Chondrocyte (in vitro differentiated cells): Measurements from ENCODE around the gene SLC25A42. TPM values are rescaled to one million over a fixed set of nuclear protein-coding genes. Genes with fewer than 3 reads are reported as not detected.

ENCODE experiments used
- DNase-seq: peaks from one replicate; pipeline ENCODE4 v3.0.0; 2021; ENCODE audit warnings: mixed read lengths, low spot score
- H3K27ac Mint-ChIP-seq: one replicate; pipeline ENCODE4 v1.8.0; 2021; ENCODE audit warnings: mild to moderate bottlenecking, moderate library complexity, mixed read lengths; ENCODE audit not compliant: unreplicated experiment
- H3K27me3 Mint-ChIP-seq: 2 replicates; pipeline ENCODE4 v1.8.0; 2021; ENCODE audit warnings: low read depth, mixed read lengths
- H3K36me3 Mint-ChIP-seq: 2 replicates; pipeline ENCODE4 v1.8.0; 2021; ENCODE audit warnings: low read depth, mixed read lengths
- H3K4me1 Mint-ChIP-seq: 2 replicates; pipeline ENCODE4 v1.8.0; 2021; ENCODE audit warnings: low read depth, mild to moderate bottlenecking, mixed read lengths
- H3K4me3 Mint-ChIP-seq: one replicate; pipeline ENCODE4 v1.8.0; 2021; ENCODE audit warnings: mild to moderate bottlenecking, moderate library complexity, mixed read lengths; ENCODE audit not compliant: unreplicated experiment
- H3K9me3 Mint-ChIP-seq: 2 replicates; pipeline ENCODE4 v1.8.0; 2021; ENCODE audit warnings: low read depth, mixed read lengths
- total RNA-seq: library from RNA; stranded (reverse); gene quantifications from 3 replicates; pipeline ENCODE4 v1.2.1, GENCODE V29; 2021
- TF ChIP-seq, protein P1 (sequence below): fragments of 200-600 bp; sonication (generic); IDR thresholded peaks from 2 replicates; pipeline ENCODE4 v1.5.0; 2021; ENCODE audit warnings: antibody characterized with exemption, mild to moderate bottlenecking, moderate library complexity

SLC25A42 gene
- total RNA-seq, 1 donor from 2014 or later: 8.9 TPM

DNA sequence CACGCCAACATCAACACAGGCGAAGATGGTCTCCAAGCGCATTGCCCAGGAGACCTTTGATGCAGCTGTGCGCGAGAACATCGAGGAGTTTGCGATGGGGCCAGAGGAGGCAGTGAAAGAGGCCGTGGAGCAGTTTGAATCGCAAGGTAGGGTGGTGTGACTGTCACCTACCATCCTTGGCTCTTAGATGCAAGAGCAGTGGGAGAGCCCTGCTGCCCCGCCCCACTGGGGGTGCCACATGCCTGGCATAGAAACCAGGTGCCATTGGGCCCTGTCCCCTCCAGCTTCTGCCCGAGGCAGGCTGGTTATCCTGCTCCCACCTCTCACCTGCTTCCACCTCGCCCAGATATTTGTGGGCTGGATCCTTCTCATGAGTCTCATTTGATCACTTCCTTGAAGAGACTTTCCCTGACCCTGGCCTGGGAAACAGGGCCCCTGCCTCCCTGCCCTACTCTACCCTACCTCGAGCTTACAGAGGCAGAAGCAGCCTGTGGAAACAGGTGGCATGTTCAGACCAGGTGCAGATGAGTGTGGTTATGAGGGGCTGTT is 21.0 kb upstream of the SLC25A42 start:
- H3K27ac Mint-ChIP-seq: no peak overlapping the region
- no peaks in the 10 kb centered on the region for H3K9me3 Mint-ChIP-seq
- H3K27me3 Mint-ChIP-seq: no peaks in the 10 kb centered on the region
- H3K36me3 Mint-ChIP-seq: peaks cover 16% of the 10 kb centered on the region
- TF ChIP-seq, protein P1, sequence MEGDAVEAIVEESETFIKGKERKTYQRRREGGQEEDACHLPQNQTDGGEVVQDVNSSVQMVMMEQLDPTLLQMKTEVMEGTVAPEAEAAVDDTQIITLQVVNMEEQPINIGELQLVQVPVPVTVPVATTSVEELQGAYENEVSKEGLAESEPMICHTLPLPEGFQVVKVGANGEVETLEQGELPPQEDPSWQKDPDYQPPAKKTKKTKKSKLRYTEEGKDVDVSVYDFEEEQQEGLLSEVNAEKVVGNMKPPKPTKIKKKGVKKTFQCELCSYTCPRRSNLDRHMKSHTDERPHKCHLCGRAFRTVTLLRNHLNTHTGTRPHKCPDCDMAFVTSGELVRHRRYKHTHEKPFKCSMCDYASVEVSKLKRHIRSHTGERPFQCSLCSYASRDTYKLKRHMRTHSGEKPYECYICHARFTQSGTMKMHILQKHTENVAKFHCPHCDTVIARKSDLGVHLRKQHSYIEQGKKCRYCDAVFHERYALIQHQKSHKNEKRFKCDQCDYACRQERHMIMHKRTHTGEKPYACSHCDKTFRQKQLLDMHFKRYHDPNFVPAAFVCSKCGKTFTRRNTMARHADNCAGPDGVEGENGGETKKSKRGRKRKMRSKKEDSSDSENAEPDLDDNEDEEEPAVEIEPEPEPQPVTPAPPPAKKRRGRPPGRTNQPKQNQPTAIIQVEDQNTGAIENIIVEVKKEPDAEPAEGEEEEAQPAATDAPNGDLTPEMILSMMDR: no peak
- H3K4me3 Mint-ChIP-seq: no peak overlapping the region
- H3K4me1 Mint-ChIP-seq: peaks cover 10% of the 10 kb centered on the region
- DNase-seq: no peak

DNA sequence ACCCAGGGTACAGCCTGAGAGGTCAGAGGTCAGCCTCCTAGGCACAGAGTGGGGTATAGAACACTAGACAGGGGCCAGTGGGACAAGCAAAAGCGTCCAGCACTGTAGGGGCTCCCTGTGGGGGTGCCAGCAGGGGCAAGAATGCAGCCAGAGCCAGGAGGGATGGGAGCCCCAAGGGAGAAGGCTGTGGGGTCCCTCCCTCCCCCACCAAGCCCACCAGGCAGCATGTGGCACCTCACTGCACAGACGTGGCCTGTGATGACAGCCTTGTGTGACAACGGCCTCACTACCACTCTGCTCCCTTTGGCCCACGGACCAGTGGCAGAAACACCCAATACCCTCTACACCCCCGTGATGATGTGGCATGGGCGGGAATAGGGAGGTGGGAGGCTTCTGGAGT is 20.3 kb upstream of the SLC25A42 start:
- H3K27me3 Mint-ChIP-seq: no peaks in the 10 kb centered on the region
- H3K36me3 Mint-ChIP-seq: peaks cover 16% of the 10 kb centered on the region
- H3K9me3 Mint-ChIP-seq: no peaks in the 10 kb centered on the region
- no peak for DNase-seq
- TF ChIP-seq, protein P1: no peak
- no peak overlapping the region for H3K4me3 Mint-ChIP-seq
- no peak overlapping the region for H3K27ac Mint-ChIP-seq
- peaks cover 10% of the 10 kb centered on the region for H3K4me1 Mint-ChIP-seq

DNA sequence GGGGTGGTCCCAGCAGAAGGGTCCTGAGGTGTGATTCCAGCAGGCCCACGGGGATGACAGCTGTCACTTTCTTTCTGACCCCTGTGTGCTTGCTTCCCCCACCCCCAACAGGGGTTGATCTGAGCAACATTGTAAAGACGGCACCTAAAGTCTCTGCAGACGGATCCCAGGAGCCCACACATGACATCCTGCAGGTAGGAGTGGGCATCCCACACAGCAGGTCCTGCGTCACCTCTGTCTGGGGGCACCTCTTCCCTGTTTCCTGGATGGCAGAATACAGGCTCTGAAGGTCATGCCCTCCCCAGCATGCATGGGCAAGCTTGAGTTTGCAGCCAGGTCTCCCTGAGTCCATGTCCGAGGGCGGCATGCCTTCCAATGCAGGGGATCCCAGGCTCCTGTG is 19.9 kb upstream of the SLC25A42 start:
- DNase-seq: no peak
- no peaks in the 10 kb centered on the region for H3K9me3 Mint-ChIP-seq
- H3K4me3 Mint-ChIP-seq: no peak overlapping the region
- peaks cover 10% of the 10 kb centered on the region for H3K4me1 Mint-ChIP-seq
- H3K27ac Mint-ChIP-seq: no peak overlapping the region
- peaks cover 16% of the 10 kb centered on the region for H3K36me3 Mint-ChIP-seq
- no peaks in the 10 kb centered on the region for H3K27me3 Mint-ChIP-seq
- TF ChIP-seq, protein P1: no peak

DNA sequence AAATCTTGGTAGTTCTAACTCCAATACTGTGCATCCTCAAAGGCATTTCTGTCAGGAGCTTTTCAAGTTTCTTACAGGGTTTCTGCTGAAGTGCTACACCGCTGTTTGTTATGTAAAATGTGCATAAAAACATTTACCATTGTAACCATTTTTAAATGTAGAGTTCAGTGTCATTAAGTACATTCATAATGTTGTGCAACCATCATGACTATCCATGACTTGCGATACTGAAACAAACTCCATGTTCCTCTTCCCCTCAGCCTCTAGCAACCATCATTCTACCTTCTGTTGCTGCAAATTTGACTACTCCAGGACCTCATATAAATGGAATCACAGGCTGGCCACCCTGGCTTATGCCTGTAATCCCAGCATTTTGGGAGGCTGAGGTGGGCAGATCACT is 14.4 kb upstream of the SLC25A42 start:
- Mint-ChIP-seq H3K9me3 (no peaks in the 10 kb centered on the region), H3K4me3 (no peak overlapping the region), H3K27ac (no peak overlapping the region), H3K4me1 (no peaks in the 10 kb centered on the region), H3K36me3 (peaks cover 28% of the 10 kb centered on the region), H3K27me3 (no peaks in the 10 kb centered on the region)
- DNase-seq: no peak
- TF ChIP-seq, protein P1: no peak

DNA sequence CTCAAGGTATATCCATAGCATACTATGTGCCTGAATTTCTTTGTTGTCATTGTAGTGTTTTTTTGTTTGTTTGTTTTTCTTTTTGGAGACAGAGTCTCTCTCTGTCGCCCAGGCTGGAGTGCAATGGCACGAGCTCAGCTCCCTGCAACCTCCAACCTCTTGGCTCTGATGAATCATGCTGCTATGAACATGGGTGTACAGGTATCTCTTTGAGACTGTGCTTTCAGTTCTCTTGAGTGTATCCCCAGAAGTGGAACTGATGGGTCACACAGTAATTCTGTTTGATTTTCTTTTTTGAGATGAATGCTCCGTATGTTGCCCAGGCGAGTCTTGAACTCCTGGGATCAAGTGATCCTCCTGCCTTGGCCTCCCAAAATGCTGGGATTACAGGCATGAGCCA is 13.7 kb upstream of the SLC25A42 start:
- Mint-ChIP-seq H3K4me3 (no peak overlapping the region), H3K36me3 (peaks cover 26% of the 10 kb centered on the region), H3K27ac (no peak overlapping the region), H3K9me3 (no peaks in the 10 kb centered on the region), H3K4me1 (no peaks in the 10 kb centered on the region), H3K27me3 (no peaks in the 10 kb centered on the region)
- DNase-seq: no peak
- TF ChIP-seq, protein P1: no peak
